Activated naive CD8-positive, alpha-beta T cell treated with anti-CD3 and anti-CD28 coated beads, Interleukin-2, amount 10 ng/mL, durations not matched to agents 7 days and 5 days (primary cell): ENCODE data around the gene LHX4. TPM values are rescaled to one million over a fixed set of nuclear protein-coding genes. Genes with fewer than 3 reads are reported as not detected.

ENCODE experiments used
- ATAC-seq: fragments of 150-1000 bp; cut with Tn5 transposase; one replicate; pipeline ENCODE4 v1.10.0; 2021; ENCODE audit warnings: low read depth, moderate library complexity
- POLR2A ChIA-PET: fragments of 350-600 bp; sonication (Branson Sonifier 250); formaldehyde crosslinking; loops from one replicate; lab custom pipeline; 2021; ENCODE audit warnings: antibody characterized with exemption; lab: Charles Lee
- DNase-seq: peaks from one replicate; pipeline ENCODE4 v3.0.0; 2021
- H3K27ac Mint-ChIP-seq: one replicate; pipeline ENCODE4 v1.8.0; 2022; ENCODE audit warnings: mild to moderate bottlenecking, mixed read lengths
- H3K27me3 Mint-ChIP-seq: one replicate; pipeline ENCODE4 v1.8.0; 2022; ENCODE audit warnings: mild to moderate bottlenecking, moderate library complexity, mixed read lengths
- H3K36me3 Mint-ChIP-seq: one replicate; pipeline ENCODE4 v1.8.0; 2021; ENCODE audit warnings: mild to moderate bottlenecking, mixed read lengths
- H3K4me1 Mint-ChIP-seq: one replicate; pipeline ENCODE4 v1.8.0; 2021; ENCODE audit warnings: mixed read lengths
- H3K4me3 Mint-ChIP-seq: one replicate; pipeline ENCODE4 v1.8.0; 2022; ENCODE audit warnings: mild to moderate bottlenecking, moderate library complexity, mixed read lengths
- H3K9me3 Mint-ChIP-seq: one replicate; pipeline ENCODE4 v1.8.0; 2021; ENCODE audit warnings: mixed read lengths
- total RNA-seq, 2 experiments: library from RNA; stranded (reverse); gene quantifications; one replicate each; pipeline ENCODE4 v1.2.3, GENCODE V29; 2021

LHX4 gene
- total RNA-seq, 2 experiments from 2014 or later: not detected

DNA sequence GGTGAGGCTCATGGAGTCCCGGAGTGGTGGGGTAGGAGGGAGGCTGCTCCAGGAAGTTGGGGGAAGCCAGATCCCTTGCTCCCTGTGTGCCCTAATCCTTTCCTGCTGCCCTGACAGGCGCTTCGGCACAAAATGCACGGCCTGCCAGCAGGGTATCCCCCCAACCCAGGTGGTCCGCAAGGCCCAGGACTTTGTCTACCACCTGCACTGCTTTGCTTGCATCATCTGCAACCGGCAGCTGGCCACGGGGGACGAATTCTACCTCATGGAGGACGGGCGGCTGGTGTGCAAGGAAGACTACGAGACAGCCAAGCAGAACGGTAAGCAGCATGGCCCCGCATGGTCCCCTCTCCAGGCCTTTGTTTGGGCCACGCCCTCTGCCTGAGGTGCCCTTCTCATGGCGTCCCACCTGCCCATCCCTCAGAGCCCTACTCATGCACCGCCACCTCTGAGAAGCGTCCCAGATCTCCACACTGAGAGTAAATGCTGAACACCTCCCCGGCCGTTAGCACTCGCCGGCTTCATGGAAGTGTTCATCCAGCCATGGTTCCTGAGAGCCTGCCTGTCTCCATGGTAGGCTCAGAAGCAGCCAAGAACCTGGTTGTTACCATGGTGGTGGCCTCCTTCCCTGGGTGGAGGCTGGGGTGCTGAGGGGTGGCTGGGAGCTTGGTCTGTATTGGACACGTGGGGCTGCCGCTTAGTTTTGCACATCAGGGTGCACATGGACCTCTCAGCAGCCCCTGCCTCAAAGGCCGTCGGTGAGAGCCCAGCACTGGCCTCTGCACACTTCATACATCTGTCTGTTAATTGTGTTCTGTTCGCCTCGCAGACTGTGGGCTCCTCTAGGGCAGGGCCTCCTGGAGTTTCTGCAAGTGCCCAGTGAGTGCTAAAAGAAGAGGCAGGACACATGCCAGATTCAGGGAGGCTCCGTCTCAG is 36.5 kb downstream of the LHX4 start:
- Mint-ChIP-seq H3K27me3 (no peaks in the 10 kb centered on the region), H3K4me3 (no peak overlapping the region), H3K4me1 (no peaks in the 10 kb centered on the region), H3K9me3 (no peaks in the 10 kb centered on the region), H3K27ac (no peak overlapping the region), H3K36me3 (peaks cover 1% of the 10 kb centered on the region)
- DNase-seq (no peak), ATAC-seq (no peak)
- POLR2A ChIA-PET: no interaction called here

DNA sequence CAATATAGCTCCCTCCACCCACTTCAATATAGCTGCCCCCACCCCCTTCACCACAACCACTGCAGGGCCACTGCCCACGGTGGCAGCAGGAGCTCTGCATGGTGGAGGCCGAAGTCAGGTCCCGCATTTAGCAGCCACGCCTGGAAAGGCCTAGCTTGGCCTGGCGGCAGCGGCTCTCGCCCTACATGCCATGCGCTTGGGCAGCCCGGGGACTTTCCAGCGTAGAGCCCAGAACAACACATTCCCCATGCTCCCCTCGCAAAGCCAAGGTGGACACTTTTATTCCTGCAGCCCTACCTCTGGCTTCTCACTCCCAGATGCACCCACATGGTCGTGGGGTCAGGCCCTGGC is 37.1 kb downstream of the LHX4 start:
- H3K36me3 Mint-ChIP-seq: peaks cover 1% of the 10 kb centered on the region
- H3K4me3 Mint-ChIP-seq: no peak overlapping the region
- no peaks in the 10 kb centered on the region for H3K9me3 Mint-ChIP-seq
- H3K4me1 Mint-ChIP-seq: no peaks in the 10 kb centered on the region
- no peak for DNase-seq
- H3K27ac Mint-ChIP-seq: no peak overlapping the region
- ATAC-seq: no peak
- H3K27me3 Mint-ChIP-seq: no peaks in the 10 kb centered on the region
- POLR2A ChIA-PET: no interaction called here

DNA sequence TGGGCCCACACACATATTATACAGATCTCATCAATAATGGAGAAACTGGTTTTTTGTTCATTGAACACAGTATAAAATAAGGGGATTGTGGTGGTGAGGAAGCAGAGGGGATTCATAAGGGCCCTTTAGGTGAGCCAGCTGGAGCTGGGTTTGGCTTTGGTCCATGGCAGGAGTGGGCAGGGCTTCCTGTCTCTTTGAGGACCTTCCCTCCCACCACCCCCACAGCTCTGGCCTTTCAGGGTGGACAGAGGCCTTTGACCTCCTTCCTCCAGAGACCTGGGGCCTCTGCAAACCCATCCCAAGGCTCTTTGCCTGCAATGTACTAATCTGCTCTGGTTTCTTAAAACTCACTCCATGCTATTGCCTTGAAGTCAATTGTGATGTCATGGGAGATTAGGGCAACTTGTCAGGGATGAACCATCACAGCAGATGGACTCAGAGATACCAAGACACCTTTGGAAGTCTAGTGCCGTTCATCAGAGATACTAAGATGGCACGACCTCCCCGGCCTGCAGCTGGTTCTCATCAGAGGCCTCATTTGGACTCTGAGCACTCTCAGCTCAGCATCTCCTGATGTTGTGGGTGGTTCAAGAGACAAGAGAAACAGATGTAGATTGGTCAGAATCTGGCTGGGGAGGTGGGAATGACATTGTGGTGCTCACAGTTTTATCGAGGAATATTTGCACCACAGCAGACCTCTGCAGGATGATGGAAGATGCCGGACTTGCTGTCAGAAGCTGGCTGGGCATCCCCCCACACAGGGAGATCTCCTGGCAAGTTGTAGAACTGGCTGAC is 37.9 kb downstream of the LHX4 start:
- no peaks in the 10 kb centered on the region for H3K27me3 Mint-ChIP-seq
- ATAC-seq (no peak), DNase-seq (no peak)
- POLR2A ChIA-PET: no interaction called here
- H3K4me1 Mint-ChIP-seq: no peaks in the 10 kb centered on the region
- H3K27ac Mint-ChIP-seq: no peak overlapping the region
- H3K9me3 Mint-ChIP-seq: no peaks in the 10 kb centered on the region
- H3K36me3 Mint-ChIP-seq: peaks cover 1% of the 10 kb centered on the region
- H3K4me3 Mint-ChIP-seq: no peak overlapping the region

- ATAC-seq: no peak
These were observed 38.6 kb downstream of the LHX4 start for GRCh38 chr1:180268556-180269075.

GRCh38 chr1:180269645-180270529 is 39.8 kb downstream of the LHX4 start:
- Mint-ChIP-seq H3K36me3 (peaks cover 12% of the 10 kb centered on the region), H3K27me3 (no peaks in the 10 kb centered on the region), H3K4me1 (no peaks in the 10 kb centered on the region), H3K9me3 (no peaks in the 10 kb centered on the region), H3K4me3 (no peak overlapping the region), H3K27ac (no peak overlapping the region)
- no peak for DNase-seq
- ATAC-seq: no peak
- POLR2A ChIA-PET: no interaction called here

More at GRCh38 chr1:180268556-180269075, 38.6 kb downstream of the LHX4 start:
- Mint-ChIP-seq H3K4me3 (no peak overlapping the region), H3K27me3 (no peaks in the 10 kb centered on the region), H3K4me1 (no peaks in the 10 kb centered on the region), H3K36me3 (peaks cover 3% of the 10 kb centered on the region), H3K27ac (no peak overlapping the region), H3K9me3 (no peaks in the 10 kb centered on the region)
- DNase-seq: no peak
- POLR2A ChIA-PET: no interaction called here

GRCh38 chr1:180270530-180271271 is 40.6 kb downstream of the LHX4 start:
- no peaks in the 10 kb centered on the region for H3K9me3 Mint-ChIP-seq
- H3K27me3 Mint-ChIP-seq: no peaks in the 10 kb centered on the region
- no peaks in the 10 kb centered on the region for H3K4me1 Mint-ChIP-seq
- ATAC-seq: no peak
- POLR2A ChIA-PET: no interaction called here
- no peak overlapping the region for H3K4me3 Mint-ChIP-seq
- no peak overlapping the region for H3K27ac Mint-ChIP-seq
- no peak for DNase-seq
- peaks cover 15% of the 10 kb centered on the region for H3K36me3 Mint-ChIP-seq

DNA sequence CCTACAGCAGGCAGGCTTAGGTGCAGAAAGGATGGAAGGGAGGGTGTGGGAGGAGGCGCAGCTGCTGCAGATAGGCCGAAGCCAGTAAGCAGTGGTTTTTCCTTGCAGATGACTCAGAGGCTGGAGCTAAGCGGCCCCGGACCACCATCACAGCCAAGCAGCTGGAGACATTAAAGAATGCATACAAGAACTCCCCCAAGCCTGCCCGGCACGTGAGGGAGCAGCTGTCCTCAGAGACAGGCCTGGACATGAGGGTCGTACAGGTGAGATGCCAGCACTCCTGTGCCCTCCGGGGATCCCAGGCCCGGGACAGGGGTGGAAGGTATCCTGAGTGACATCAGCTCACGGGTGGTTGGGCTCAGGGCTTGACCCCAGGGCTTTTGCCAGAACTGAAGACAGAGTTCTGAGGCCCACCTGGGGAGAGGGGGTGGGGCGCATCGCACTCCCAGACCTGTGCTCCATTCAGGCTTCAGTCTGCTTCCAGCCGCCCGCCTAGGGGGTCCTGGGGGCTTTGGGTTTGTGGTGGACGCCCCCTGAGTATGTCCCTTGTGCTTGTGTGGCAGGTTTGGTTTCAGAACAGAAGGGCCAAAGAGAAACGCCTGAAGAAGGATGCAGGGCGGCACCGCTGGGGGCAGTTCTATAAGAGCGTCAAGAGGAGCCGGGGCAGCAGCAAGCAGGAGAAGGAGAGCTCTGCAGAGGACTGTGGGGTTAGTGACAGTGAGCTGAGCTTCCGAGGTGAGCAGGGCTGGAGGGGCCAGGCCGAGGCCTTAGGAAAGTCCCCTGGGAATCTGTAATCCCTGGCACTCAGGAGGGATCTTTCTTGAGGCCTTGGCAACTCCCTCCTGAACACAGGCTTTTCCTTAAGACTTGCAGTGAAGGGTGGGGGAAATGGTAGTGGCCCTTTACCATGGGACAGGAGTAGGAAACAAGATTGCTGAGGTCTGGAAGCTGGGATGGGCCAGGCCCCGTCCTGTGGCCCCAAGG is 41.5 kb downstream of the LHX4 start:
- POLR2A ChIA-PET: no interaction called here
- DNase-seq: no peak
- no peak overlapping the region for H3K4me3 Mint-ChIP-seq
- H3K4me1 Mint-ChIP-seq: no peaks in the 10 kb centered on the region
- no peak overlapping the region for H3K27ac Mint-ChIP-seq
- no peaks in the 10 kb centered on the region for H3K27me3 Mint-ChIP-seq
- ATAC-seq: no peak
- no peaks in the 10 kb centered on the region for H3K9me3 Mint-ChIP-seq
- peaks cover 15% of the 10 kb centered on the region for H3K36me3 Mint-ChIP-seq

DNA sequence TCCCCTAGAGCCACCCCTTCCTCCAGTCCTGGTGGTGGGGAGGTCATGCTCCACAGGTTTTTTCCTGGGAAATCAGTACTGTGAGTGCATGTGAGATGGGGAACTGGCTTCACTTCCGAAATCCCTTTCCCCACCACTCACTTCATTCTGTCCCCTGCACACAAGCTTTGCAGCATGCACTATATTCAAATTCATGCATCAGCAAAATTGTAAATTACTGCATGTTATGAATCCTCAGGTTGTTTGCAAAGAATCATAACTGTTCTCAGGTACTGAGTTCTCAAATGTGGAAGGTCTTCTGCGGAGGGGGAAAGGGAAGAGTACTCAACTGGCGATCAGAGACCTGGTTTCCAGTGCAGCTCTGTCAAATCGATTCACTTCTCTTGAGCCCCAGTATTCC is 42.3 kb downstream of the LHX4 start:
- no peaks in the 10 kb centered on the region for H3K27me3 Mint-ChIP-seq
- DNase-seq (no peak), ATAC-seq (no peak)
- no peaks in the 10 kb centered on the region for H3K4me1 Mint-ChIP-seq
- no peaks in the 10 kb centered on the region for H3K9me3 Mint-ChIP-seq
- POLR2A ChIA-PET: no interaction called here
- peaks cover 15% of the 10 kb centered on the region for H3K36me3 Mint-ChIP-seq
- no peak overlapping the region for H3K27ac Mint-ChIP-seq
- H3K4me3 Mint-ChIP-seq: no peak overlapping the region

- Mint-ChIP-seq H3K4me1 (no peaks in the 10 kb centered on the region), H3K36me3 (peaks cover 15% of the 10 kb centered on the region), H3K27ac (no peak overlapping the region), H3K4me3 (no peak overlapping the region), H3K27me3 (no peaks in the 10 kb centered on the region), H3K9me3 (no peaks in the 10 kb centered on the region)
- POLR2A ChIA-PET: no interaction called here
- DNase-seq: no peak
- no peak for ATAC-seq
These were observed 43.0 kb downstream of the LHX4 start for GRCh38 chr1:180273066-180273465.

GRCh38 chr1:180274221-180274620 is 44.2 kb downstream of the LHX4 start:
- POLR2A ChIA-PET: no interaction called here
- no peak overlapping the region for H3K27ac Mint-ChIP-seq
- DNase-seq: no peak
- no peak for ATAC-seq
- H3K36me3 Mint-ChIP-seq: peaks cover 15% of the 10 kb centered on the region
- no peaks in the 10 kb centered on the region for H3K4me1 Mint-ChIP-seq
- H3K27me3 Mint-ChIP-seq: no peaks in the 10 kb centered on the region
- no peak overlapping the region for H3K4me3 Mint-ChIP-seq
- H3K9me3 Mint-ChIP-seq: no peaks in the 10 kb centered on the region

GRCh38 chr1:180275726-180276125 is 45.7 kb downstream of the LHX4 start:
- no peaks in the 10 kb centered on the region for H3K27me3 Mint-ChIP-seq
- DNase-seq (no peak), ATAC-seq (no peak)
- no peak overlapping the region for H3K4me3 Mint-ChIP-seq
- no peak overlapping the region for H3K27ac Mint-ChIP-seq
- POLR2A ChIA-PET: no interaction called here
- no peaks in the 10 kb centered on the region for H3K9me3 Mint-ChIP-seq
- H3K4me1 Mint-ChIP-seq: no peaks in the 10 kb centered on the region
- peaks cover 15% of the 10 kb centered on the region for H3K36me3 Mint-ChIP-seq
